Measurements from ENCODE around the gene SPDYE16.
"Not testable (repeated sequence)": the region's sequence is repeated elsewhere in the genome, so short reads cannot be mapped to it uniquely, and the experiment has no call there.

GRCh38 chr7:76499924-76500241 is 43.2 kb downstream of the SPDYE16 start:
- TF ChIP-seq EZH2phosphoT487 (IDR thresholded peaks at IDR 0.05; ENCODE audit: borderline replicate concordance, low read depth, low read length); CTCF (conservative IDR thresholded peaks at IDR 0.05; ENCODE audit: low read length): not testable (repeated sequence)

All from OCI-LY7 (cell line).